ENCODE results near the gene SPAG16.

The SPAG16 gene

DNA sequence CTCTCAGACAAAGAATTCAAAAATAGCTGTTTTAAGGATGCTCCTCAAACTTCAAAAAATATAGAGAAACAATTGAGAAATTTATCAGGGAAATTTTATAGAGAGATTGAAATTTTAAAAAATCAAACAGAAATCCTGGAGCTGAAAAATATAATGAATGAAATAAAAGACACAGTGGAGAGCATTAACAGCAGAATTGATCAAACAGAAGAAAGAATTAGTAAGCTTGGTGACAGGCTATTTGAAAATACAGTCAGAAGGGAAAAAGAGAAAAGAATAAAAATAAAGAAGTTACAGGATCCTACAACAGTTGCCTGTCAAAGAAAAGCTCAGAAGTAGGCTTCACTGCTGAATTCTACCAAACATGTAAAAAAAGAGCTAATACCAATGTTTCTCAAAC, 832.8 kb downstream of the SPAG16 start:
- H3K4me3 ChIP-seq (ENCODE audit: control insufficient read depth, low read depth, low read length): no peak overlapping the region
- TF ChIP-seq, protein P1, sequence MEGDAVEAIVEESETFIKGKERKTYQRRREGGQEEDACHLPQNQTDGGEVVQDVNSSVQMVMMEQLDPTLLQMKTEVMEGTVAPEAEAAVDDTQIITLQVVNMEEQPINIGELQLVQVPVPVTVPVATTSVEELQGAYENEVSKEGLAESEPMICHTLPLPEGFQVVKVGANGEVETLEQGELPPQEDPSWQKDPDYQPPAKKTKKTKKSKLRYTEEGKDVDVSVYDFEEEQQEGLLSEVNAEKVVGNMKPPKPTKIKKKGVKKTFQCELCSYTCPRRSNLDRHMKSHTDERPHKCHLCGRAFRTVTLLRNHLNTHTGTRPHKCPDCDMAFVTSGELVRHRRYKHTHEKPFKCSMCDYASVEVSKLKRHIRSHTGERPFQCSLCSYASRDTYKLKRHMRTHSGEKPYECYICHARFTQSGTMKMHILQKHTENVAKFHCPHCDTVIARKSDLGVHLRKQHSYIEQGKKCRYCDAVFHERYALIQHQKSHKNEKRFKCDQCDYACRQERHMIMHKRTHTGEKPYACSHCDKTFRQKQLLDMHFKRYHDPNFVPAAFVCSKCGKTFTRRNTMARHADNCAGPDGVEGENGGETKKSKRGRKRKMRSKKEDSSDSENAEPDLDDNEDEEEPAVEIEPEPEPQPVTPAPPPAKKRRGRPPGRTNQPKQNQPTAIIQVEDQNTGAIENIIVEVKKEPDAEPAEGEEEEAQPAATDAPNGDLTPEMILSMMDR (conservative IDR thresholded peaks at IDR 0.05; ENCODE audit: control insufficient read depth, insufficient read depth, low read depth, low read length): no peak
- DNase-seq (ENCODE audit: low read depth): no peak

DNA sequence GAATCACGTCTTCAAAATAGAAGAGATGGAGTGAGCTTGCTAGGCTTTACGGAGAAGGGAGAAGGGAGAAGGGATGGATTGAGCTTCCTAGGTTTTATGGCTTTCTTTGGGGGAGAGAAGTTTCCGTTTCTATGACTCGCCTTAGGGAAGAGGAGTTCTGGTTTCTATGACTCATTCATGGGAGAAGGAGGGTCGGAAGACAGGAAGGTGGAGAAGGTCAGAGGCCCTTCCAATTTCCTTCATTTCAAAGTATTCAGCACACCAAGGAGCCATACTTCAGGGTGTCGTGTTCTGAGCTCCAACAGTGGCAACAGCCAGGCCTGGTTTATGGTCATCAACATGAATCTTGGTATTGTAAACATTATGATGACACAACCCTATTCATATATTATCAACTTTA, 841.9 kb downstream of the SPAG16 start:
- TF ChIP-seq, protein P1 (conservative IDR thresholded peaks at IDR 0.05; ENCODE audit: control insufficient read depth, insufficient read depth, low read depth, low read length): no peak
- H3K4me3 ChIP-seq (ENCODE audit: control insufficient read depth, low read depth, low read length): no peak overlapping the region
- peak; percentile 71 for DNase-seq (ENCODE audit: low read depth)

DNA sequence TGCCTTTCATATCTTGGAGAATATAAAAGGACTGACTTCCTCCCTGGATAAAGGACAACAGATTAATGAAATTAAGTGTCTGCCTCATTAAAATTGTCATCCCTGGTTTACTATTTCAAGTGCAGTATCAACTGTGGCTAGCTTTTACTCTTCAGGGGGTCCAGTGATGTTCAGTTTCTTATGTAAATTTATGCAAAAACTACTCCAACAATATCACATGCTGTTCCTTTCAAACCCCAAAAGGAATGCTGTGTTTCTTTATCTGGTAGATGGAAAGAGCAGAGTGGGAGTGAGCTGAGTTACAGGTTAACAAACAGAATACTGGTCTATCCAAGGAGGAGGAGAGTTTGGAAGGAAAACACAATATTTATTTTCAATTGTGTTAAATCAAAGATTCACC, 842.9 kb downstream of the SPAG16 start:
- DNase-seq (ENCODE audit: low read depth): no peak
- TF ChIP-seq, protein P1 (conservative IDR thresholded peaks at IDR 0.05; ENCODE audit: control insufficient read depth, insufficient read depth, low read depth, low read length): no peak
- no peak overlapping the region for H3K4me3 ChIP-seq (ENCODE audit: control insufficient read depth, low read depth, low read length)

DNA sequence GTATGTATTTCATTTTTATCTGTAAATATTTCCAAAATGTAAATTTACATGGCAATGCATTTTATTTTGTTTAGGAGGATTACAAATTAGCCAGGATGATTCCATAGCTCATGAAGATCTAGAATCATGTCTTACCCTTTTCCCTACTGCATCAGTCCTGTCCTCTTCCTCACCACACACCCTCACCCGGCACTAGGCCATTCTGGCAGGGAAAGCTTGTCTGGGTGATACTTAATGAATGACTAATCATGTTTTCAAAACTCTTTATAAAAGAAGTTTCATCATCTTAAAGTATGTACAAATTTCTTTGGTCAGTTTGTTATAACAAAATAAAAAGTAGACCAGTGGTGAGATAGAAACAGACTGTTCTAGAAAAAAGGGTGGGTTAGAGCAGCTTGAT, 843.3 kb downstream of the SPAG16 start:
- DNase-seq (ENCODE audit: low read depth): peak; percentile 89
- TF ChIP-seq, protein P1 (conservative IDR thresholded peaks at IDR 0.05; ENCODE audit: control insufficient read depth, insufficient read depth, low read depth, low read length): no peak
- no peak overlapping the region for H3K4me3 ChIP-seq (ENCODE audit: control insufficient read depth, low read depth, low read length)

DNA sequence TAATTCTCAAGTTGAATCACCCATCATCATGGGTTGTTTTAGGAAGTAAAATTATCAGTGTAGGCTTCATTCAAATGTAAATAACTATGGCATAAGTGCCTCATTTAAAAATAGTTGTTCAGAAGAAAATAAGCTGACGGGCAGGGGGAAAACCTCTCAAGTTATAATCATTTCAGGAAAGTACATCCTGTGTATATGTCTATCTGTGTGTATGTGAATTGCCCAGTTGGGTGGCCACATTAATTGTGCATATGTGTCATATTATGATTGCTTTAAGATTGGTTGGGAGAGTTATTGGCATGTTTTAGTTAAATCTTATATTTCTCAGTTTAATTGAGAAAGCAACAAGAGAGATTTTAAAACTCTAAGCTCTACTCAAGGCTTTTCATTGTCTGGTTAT, 843.8 kb downstream of the SPAG16 start:
- TF ChIP-seq, protein P1 (conservative IDR thresholded peaks at IDR 0.05; ENCODE audit: control insufficient read depth, insufficient read depth, low read depth, low read length): no peak
- no peak for DNase-seq (ENCODE audit: low read depth)
- no peak overlapping the region for H3K4me3 ChIP-seq (ENCODE audit: control insufficient read depth, low read depth, low read length)

DNA sequence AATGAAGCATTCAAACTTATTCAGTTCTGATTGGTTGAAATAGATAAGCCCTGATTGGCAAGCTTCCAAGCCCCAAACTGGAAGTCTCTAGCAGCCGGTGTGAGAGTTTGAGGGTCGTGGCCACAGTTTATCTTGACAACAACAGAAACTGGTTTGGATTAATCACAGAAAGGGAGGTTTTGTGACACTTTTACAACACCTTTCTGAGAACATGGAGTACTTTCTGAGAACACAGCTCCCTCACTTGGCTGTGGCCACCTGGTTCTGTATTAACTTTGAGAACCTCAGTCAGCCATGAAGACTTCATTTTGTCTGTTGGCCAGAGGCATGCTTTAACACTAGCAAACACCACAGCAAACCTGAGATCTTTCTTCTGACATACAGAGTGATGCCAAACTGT, 845.9 kb downstream of the SPAG16 start:
- no peak overlapping the region for H3K4me3 ChIP-seq (ENCODE audit: control insufficient read depth, low read depth, low read length)
- TF ChIP-seq, protein P1 (conservative IDR thresholded peaks at IDR 0.05; ENCODE audit: control insufficient read depth, insufficient read depth, low read depth, low read length): no peak
- DNase-seq (ENCODE audit: low read depth): no peak

DNA sequence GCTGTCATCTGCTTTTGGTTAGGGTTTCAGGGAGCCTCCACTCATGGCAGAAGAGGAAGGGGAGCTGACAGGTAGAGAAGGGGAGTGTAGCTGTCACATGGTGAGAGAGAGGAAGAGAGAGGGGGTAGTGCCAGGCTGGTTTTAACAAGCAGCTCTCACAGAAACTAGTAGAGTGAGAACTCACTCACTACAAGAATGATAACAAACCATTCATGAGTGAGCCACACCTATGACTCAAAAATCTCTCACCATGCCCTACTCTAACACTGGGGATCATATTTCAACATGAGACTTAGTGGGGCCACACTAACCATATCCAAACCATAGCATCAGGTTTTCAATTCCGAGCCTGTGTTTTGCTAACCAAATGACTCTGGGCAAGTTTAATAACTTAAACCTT, 851.7 kb downstream of the SPAG16 start:
- H3K4me3 ChIP-seq (ENCODE audit: control insufficient read depth, low read depth, low read length): no peak overlapping the region
- TF ChIP-seq, protein P1 (conservative IDR thresholded peaks at IDR 0.05; ENCODE audit: control insufficient read depth, insufficient read depth, low read depth, low read length): no peak
- DNase-seq (ENCODE audit: low read depth): peak; percentile 35
